ES-I3 (cell line): ENCODE data around the gene HTR1B.

Experiments used
- H3K36me3 ChIP-seq: 2 replicates; pipeline ENCODE4 v1.6.1; 2013; ENCODE audit warnings: mild to moderate bottlenecking, low read length, control low read depth, moderate library complexity; ENCODE audit not compliant: insufficient read depth
- H3K4me1 ChIP-seq: 2 replicates; pipeline ENCODE4 v1.6.1; 2013; ENCODE audit warnings: mild to moderate bottlenecking, control low read depth, low read length; ENCODE audit not compliant: insufficient read depth
- H3K9ac ChIP-seq: 2 replicates; pipeline ENCODE4 v1.6.1; 2013; ENCODE audit warnings: low read depth, mild to moderate bottlenecking, low read length, moderate library complexity
- H3K9me3 ChIP-seq: 2 replicates; pipeline ENCODE4 v1.6.1; 2013; ENCODE audit warnings: mild to moderate bottlenecking, low read length, moderate library complexity; ENCODE audit not compliant: control insufficient read depth, insufficient read depth

Gene HTR1B

GRCh38 chr6:77440206-77440976, 22.9 kb downstream of the HTR1B start:
- Histone ChIP-seq H3K36me3 (no peaks in the 10 kb centered on the region), H3K9me3 (no peaks in the 10 kb centered on the region), H3K9ac (no peak overlapping the region), H3K4me1 (no peaks in the 10 kb centered on the region)

- no peaks in the 10 kb centered on the region for H3K9me3 ChIP-seq
- H3K9ac ChIP-seq, result no peak overlapping the region
- 0 out of 2 replicates have a peak, but pooled peaks cover 5% of the 10 kb centered on the region for H3K4me1 ChIP-seq
- no peaks in the 10 kb centered on the region for H3K36me3 ChIP-seq
Observed at GRCh38 chr6:77433888-77434287, 29.4 kb downstream of the HTR1B start.

GRCh38 chr6:77430504-77430903, 32.8 kb downstream of the HTR1B start:
- Histone ChIP-seq H3K9me3 (no peaks in the 10 kb centered on the region), H3K9ac (no peak overlapping the region), H3K4me1 (0 out of 2 replicates have a peak, but pooled peaks cover 5% of the 10 kb centered on the region), H3K36me3 (no peaks in the 10 kb centered on the region)

- Histone ChIP-seq H3K4me1 (no peaks in the 10 kb centered on the region), H3K36me3 (no peaks in the 10 kb centered on the region), H3K9me3 (no peaks in the 10 kb centered on the region), H3K9ac (no peak overlapping the region)
Observed at GRCh38 chr6:77425671-77426070, 37.6 kb downstream of the HTR1B start.

- Histone ChIP-seq H3K36me3 (no peaks in the 10 kb centered on the region), H3K9ac (no peak overlapping the region), H3K9me3 (no peaks in the 10 kb centered on the region), H3K4me1 (no peaks in the 10 kb centered on the region)
Observed at GRCh38 chr6:77425216-77425615, 38.1 kb downstream of the HTR1B start.

GRCh38 chr6:77424761-77425160, 38.5 kb downstream of the HTR1B start:
- H3K9ac ChIP-seq, result no peak overlapping the region
- no peaks in the 10 kb centered on the region for H3K4me1 ChIP-seq
- no peaks in the 10 kb centered on the region for H3K36me3 ChIP-seq
- H3K9me3 ChIP-seq, result no peaks in the 10 kb centered on the region

GRCh38 chr6:77416839-77417238, 46.5 kb downstream of the HTR1B start:
- Histone ChIP-seq H3K9ac (no peak overlapping the region), H3K9me3 (no peaks in the 10 kb centered on the region; the same call in 1 of the 2 replicates), H3K36me3 (no peaks in the 10 kb centered on the region), H3K4me1 (no peaks in the 10 kb centered on the region)

- Histone ChIP-seq H3K9me3 (no peaks in the 10 kb centered on the region; the same call in 1 of the 2 replicates), H3K36me3 (no peaks in the 10 kb centered on the region), H3K4me1 (no peaks in the 10 kb centered on the region), H3K9ac (no peak overlapping the region)
Observed at GRCh38 chr6:77415706-77416105, 47.6 kb downstream of the HTR1B start.
